ENCODE measurements around the gene PRELID3B. TPM values are rescaled to one million over a fixed set of nuclear protein-coding genes. Genes with fewer than 3 reads are reported as not detected.

PRELID3B gene
- total and polyA plus RNA-seq, 2 of the 13 experiments (the other 11 are each of a cell fraction or from before 2014, with no cell fraction given) = 23.3 to 42.6 TPM

- TF ChIP-seq PAWR (CRISPR knock-in tag; IDR thresholded peaks at IDR 0.05; ENCODE audit: borderline replicate concordance) = no peak
- TF ChIP-seq, protein P1, sequence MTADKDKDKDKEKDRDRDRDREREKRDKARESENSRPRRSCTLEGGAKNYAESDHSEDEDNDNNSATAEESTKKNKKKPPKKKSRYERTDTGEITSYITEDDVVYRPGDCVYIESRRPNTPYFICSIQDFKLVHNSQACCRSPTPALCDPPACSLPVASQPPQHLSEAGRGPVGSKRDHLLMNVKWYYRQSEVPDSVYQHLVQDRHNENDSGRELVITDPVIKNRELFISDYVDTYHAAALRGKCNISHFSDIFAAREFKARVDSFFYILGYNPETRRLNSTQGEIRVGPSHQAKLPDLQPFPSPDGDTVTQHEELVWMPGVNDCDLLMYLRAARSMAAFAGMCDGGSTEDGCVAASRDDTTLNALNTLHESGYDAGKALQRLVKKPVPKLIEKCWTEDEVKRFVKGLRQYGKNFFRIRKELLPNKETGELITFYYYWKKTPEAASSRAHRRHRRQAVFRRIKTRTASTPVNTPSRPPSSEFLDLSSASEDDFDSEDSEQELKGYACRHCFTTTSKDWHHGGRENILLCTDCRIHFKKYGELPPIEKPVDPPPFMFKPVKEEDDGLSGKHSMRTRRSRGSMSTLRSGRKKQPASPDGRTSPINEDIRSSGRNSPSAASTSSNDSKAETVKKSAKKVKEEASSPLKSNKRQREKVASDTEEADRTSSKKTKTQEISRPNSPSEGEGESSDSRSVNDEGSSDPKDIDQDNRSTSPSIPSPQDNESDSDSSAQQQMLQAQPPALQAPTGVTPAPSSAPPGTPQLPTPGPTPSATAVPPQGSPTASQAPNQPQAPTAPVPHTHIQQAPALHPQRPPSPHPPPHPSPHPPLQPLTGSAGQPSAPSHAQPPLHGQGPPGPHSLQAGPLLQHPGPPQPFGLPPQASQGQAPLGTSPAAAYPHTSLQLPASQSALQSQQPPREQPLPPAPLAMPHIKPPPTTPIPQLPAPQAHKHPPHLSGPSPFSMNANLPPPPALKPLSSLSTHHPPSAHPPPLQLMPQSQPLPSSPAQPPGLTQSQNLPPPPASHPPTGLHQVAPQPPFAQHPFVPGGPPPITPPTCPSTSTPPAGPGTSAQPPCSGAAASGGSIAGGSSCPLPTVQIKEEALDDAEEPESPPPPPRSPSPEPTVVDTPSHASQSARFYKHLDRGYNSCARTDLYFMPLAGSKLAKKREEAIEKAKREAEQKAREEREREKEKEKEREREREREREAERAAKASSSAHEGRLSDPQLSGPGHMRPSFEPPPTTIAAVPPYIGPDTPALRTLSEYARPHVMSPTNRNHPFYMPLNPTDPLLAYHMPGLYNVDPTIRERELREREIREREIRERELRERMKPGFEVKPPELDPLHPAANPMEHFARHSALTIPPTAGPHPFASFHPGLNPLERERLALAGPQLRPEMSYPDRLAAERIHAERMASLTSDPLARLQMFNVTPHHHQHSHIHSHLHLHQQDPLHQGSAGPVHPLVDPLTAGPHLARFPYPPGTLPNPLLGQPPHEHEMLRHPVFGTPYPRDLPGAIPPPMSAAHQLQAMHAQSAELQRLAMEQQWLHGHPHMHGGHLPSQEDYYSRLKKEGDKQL (CRISPR knock-in tag; IDR thresholded peaks at IDR 0.05; ENCODE audit: low read depth) = no peak
- 0 out of 2 replicates have a peak, but pooled peaks have one; percentile 8 for TF ChIP-seq MTA1 (CRISPR knock-in tag; IDR thresholded peaks at IDR 0.05; ENCODE audit: borderline replicate concordance)
- no peak for TF ChIP-seq BHLHE40 (IDR thresholded peaks at IDR 0.05; ENCODE audit: low read length)
- TF ChIP-seq PCBP1 (IDR thresholded peaks at IDR 0.05; ENCODE audit: borderline replicate concordance, low read depth, low read length) = no peak
- no peak for TF ChIP-seq ZBTB42 (CRISPR knock-in tag; IDR thresholded peaks at IDR 0.05)
- TF ChIP-seq TAF15 (IDR thresholded peaks at IDR 0.05; ENCODE audit: low read depth, low read length, poor library complexity, severe bottlenecking) = no peak
- no peak for TF ChIP-seq TFAP4 (IDR thresholded peaks at IDR 0.05; ENCODE audit: borderline replicate concordance, low read depth)
- TF ChIP-seq GATA4 (IDR thresholded peaks at IDR 0.05; ENCODE audit: borderline replicate concordance, low read depth) = no peak
- TF ChIP-seq KDM5B (CRISPR knock-in tag; IDR thresholded peaks at IDR 0.05; ENCODE audit: borderline replicate concordance) = peak; percentile 56; the same call in 1 of the 2 replicates
- no peak for TF ChIP-seq ZNF83 (CRISPR knock-in tag; IDR thresholded peaks at IDR 0.05; ENCODE audit: borderline replicate concordance)
- TF ChIP-seq, protein P2, sequence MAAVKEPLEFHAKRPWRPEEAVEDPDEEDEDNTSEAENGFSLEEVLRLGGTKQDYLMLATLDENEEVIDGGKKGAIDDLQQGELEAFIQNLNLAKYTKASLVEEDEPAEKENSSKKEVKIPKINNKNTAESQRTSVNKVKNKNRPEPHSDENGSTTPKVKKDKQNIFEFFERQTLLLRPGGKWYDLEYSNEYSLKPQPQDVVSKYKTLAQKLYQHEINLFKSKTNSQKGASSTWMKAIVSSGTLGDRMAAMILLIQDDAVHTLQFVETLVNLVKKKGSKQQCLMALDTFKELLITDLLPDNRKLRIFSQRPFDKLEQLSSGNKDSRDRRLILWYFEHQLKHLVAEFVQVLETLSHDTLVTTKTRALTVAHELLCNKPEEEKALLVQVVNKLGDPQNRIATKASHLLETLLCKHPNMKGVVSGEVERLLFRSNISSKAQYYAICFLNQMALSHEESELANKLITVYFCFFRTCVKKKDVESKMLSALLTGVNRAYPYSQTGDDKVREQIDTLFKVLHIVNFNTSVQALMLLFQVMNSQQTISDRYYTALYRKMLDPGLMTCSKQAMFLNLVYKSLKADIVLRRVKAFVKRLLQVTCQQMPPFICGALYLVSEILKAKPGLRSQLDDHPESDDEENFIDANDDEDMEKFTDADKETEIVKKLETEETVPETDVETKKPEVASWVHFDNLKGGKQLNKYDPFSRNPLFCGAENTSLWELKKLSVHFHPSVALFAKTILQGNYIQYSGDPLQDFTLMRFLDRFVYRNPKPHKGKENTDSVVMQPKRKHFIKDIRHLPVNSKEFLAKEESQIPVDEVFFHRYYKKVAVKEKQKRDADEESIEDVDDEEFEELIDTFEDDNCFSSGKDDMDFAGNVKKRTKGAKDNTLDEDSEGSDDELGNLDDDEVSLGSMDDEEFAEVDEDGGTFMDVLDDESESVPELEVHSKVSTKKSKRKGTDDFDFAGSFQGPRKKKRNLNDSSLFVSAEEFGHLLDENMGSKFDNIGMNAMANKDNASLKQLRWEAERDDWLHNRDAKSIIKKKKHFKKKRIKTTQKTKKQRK (IDR thresholded peaks at IDR 0.05; ENCODE audit: low read length) = no peak
- no peak for TF ChIP-seq ZNF430 (CRISPR knock-in tag; IDR thresholded peaks at IDR 0.05)
- TF ChIP-seq TAF1 (CRISPR knock-in tag; IDR thresholded peaks at IDR 0.05) = no peak
- TF ChIP-seq NFRKB (IDR thresholded peaks at IDR 0.05) = no peak
- TF ChIP-seq, protein P3, sequence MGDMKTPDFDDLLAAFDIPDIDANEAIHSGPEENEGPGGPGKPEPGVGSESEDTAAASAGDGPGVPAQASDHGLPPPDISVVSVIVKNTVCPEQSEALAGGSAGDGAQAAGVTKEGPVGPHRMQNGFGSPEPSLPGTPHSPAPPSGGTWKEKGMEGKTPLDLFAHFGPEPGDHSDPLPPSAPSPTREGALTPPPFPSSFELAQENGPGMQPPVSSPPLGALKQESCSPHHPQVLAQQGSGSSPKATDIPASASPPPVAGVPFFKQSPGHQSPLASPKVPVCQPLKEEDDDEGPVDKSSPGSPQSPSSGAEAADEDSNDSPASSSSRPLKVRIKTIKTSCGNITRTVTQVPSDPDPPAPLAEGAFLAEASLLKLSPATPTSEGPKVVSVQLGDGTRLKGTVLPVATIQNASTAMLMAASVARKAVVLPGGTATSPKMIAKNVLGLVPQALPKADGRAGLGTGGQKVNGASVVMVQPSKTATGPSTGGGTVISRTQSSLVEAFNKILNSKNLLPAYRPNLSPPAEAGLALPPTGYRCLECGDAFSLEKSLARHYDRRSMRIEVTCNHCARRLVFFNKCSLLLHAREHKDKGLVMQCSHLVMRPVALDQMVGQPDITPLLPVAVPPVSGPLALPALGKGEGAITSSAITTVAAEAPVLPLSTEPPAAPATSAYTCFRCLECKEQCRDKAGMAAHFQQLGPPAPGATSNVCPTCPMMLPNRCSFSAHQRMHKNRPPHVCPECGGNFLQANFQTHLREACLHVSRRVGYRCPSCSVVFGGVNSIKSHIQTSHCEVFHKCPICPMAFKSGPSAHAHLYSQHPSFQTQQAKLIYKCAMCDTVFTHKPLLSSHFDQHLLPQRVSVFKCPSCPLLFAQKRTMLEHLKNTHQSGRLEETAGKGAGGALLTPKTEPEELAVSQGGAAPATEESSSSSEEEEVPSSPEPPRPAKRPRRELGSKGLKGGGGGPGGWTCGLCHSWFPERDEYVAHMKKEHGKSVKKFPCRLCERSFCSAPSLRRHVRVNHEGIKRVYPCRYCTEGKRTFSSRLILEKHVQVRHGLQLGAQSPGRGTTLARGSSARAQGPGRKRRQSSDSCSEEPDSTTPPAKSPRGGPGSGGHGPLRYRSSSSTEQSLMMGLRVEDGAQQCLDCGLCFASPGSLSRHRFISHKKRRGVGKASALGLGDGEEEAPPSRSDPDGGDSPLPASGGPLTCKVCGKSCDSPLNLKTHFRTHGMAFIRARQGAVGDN (CRISPR knock-in tag; IDR thresholded peaks at IDR 0.05) = peak; percentile 82
These were observed 39.6 kb downstream of the PRELID3B start (continued) for GRCh38 chr20:59002874-59003399.

Data from HepG2 (cell line).